HG02588 (cell line): Measurements from ENCODE around the gene AKT1S1.

Experiments
- ATAC-seq: cut with Tn5 transposase; IDR thresholded peaks from one replicate; pipeline ENCODE4 v1.9.1; 2021; ENCODE audit warnings: mild to moderate bottlenecking, moderate library complexity; ENCODE audit not compliant: unreplicated experiment

The AKT1S1 gene

GRCh38 chr19:49856574-49857021 is 20.6 kb downstream of the AKT1S1 start:
- ATAC-seq = no peak

GRCh38 chr19:49855676-49856573 is 21.2 kb downstream of the AKT1S1 start:
- ATAC-seq = no peak

GRCh38 chr19:49855277-49855675 is 21.9 kb downstream of the AKT1S1 start:
- no peak for ATAC-seq

- ATAC-seq = no peak
These were observed 22.5 kb downstream of the AKT1S1 start for GRCh38 chr19:49854378-49855263.

GRCh38 chr19:49853852-49854377 is 23.2 kb downstream of the AKT1S1 start:
- ATAC-seq = no peak

GRCh38 chr19:49852631-49853126 is 24.5 kb downstream of the AKT1S1 start:
- no peak for ATAC-seq

- ATAC-seq = peak; percentile 8
These were observed 25.5 kb downstream of the AKT1S1 start for GRCh38 chr19:49851456-49852259.

GRCh38 chr19:49850487-49851342 is 26.4 kb downstream of the AKT1S1 start, which contains the start of gene PTOV1:
Gene PTOV1, plus strand, starts transcription at chr19:49851159.
- peak; percentile 67 for ATAC-seq

GRCh38 chr19:49850221-49850486 is 27.0 kb downstream of the AKT1S1 start:
- no peak for ATAC-seq

GRCh38 chr19:49849433-49850220 is 27.5 kb downstream of the AKT1S1 start:
- no peak for ATAC-seq

GRCh38 chr19:49848938-49849337 is 28.2 kb downstream of the AKT1S1 start:
- no peak for ATAC-seq

- no peak for ATAC-seq
These were observed 29.1 kb downstream of the AKT1S1 start for GRCh38 chr19:49847731-49848696.

- no peak for ATAC-seq
These were observed 30.7 kb downstream of the AKT1S1 start for GRCh38 chr19:49846408-49846807.

- ATAC-seq = no peak
These were observed 31.7 kb downstream of the AKT1S1 start for GRCh38 chr19:49845414-49845813.

GRCh38 chr19:49844138-49845095 is 32.7 kb downstream of the AKT1S1 start:
- no peak for ATAC-seq

GRCh38 chr19:49843265-49843664 is 33.9 kb downstream of the AKT1S1 start:
- no peak for ATAC-seq
